ENCODE data around the gene YTHDF1. TPM values are rescaled to one million over a fixed set of nuclear protein-coding genes. Genes with fewer than 3 reads are reported as not detected.
"Not testable (repeated sequence)": the region's sequence is repeated elsewhere in the genome, so short reads cannot be mapped to it uniquely, and the experiment has no call there.

Gene YTHDF1
- total RNA-seq, 2 experiments from 2014 or later, result 42.6 to 43.9 TPM

DNA sequence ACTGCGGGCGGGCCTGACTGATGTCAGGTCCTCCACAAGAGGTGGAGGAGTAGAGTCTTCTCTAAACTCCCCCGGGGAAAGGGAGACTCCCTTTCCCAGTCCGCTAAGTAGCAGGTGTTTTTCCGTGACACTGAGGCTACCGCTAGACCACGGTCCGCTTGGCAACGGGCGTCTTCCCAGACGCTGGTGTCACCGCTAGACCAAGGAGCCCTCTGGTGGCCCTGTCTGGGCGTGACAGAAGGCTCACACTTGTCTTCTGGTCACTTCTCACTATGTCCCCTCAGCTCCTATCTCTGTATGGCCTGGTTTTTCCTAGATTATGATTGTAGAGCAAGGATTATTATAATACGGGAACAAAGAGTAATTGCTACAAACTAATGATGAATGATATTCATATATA is 35.4 kb upstream of the YTHDF1 start:
- POLR2A ChIA-PET, CTCF ChIA-PET: not testable (repeated sequence)

DNA sequence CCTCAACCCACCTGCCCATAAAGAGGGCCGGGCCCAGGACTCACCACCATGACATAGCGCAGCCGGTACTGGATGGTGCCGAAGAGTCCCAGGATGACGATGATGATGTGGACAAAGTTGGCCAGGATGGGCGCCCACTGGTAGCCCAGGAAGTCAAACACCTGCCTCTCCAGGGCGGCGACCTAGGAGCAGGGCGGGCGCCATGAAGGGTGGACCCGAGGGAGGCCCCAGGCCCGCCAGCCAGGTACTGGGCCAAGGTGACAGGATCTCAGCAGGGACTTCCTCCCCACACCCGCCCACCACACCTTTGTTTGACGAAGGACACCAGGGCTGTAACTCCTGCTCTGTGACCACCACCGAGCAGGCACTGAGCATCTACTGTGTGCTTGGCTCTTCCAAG is 34.0 kb upstream of the YTHDF1 start:
- ChIA-PET CTCF (no interaction called here), POLR2A (no interaction called here)

DNA sequence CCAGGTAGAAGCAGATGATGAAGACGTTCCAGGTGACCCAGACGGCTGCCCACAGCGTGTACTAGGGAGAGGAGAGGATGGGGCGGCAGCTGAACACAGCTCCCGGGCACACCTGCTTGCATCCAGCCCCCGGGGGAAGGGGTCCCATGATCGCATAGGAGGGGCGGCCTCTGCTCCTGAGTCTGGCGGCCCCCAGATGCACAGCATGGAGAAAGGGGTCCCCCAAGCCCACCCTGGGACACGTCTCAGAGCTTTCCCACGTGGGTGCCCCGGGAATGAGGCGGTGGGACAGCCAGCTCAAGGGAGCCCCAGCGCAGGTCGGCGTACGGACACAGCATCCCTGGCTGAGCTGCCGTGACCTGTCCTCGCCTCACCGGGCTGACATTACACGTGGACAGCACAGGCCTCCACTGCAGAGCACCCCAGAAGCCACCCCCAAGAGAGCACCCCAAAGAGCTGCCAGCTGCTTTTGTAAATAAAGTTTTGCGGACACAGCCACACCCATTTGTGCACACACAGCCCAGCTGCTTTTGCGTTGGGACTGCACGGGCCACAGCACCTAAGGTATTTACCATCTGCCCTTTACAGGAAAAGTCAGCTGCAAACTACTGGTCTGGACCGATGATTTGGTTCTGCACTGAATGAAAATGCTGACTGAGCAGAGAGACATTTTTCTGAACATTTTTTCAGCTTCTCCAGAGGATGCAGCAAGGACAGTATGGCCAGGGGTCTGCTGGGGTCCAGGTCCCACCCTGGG is 33.1 kb upstream of the YTHDF1 start:
- POLR2A ChIA-PET, result no interaction called here

DNA sequence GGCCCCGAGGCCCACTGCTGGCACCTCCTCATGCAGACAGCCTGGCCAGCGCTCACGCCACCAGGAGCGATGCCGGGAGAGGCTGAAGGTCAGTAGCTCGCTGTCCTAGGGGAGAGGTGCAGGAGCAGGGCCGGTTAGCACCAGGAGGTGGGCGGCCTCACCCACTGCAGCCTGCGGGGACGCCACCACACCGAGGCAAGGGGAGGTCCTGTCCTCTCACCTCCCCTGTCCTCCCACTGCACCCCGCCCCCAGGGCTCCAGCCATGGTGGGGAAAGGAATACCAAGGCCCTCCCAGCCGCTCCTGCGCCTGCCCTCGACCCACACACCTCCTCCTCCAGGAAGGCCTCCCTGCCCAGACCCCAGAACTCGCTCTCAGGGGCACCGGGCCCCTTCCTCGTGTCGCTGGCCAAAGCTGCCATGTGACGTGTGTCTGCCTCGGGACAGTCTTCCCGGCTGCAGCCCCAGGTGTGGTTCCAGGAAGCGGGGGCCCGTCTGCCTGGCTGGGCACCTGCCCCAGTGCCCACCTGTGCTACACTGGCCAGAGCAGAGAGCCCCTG is 31.8 kb upstream of the YTHDF1 start:
- POLR2A ChIA-PET, result no interaction called here
- CTCF ChIA-PET, result no interaction called here

More for the DNA sequence above, 33.1 kb upstream of the YTHDF1 start:
- CTCF ChIA-PET, result no interaction called here

DNA sequence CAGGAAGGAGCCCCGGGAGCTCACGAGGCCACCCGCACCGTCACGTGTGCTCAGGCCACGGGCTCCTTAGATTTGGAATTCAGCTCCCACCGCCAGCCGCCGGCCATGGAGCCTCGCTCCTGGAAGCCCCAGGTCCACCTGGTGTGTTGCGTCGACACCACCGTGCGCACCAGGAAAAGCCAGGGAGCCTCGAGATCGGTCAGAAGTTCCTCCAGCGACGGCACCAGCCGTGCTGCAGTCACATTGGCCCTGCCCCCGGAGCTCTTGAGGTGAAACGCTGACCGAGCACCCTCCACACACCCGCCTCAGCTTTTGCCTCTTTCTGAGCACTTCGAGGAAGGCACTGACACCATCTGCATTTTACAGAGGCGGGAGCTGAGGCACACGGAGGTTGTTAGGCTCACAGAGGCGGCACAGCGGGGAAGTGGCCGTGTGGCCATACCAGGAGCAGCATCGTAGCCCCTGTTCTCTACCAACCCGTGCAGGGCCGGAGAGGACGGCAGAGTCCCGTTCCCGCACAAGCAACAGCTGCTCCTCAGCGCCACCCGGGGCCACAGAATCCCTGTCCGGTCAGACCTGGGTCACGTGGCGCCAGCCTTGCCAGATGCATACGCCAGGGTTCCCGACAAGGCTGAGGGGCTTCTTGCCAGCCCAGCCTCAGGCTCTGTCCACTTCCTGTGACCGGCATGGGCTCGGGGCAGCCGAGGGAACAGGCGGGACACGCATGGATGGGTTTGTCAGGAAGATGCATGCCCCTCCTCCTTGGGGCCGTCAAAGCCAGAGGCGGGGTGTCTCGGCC is 30.8 kb upstream of the YTHDF1 start:
- CTCF ChIA-PET, result interaction anchor here (0.7 to 1.6 kb wide), 3 partner anchors 16 to 252 kb away, joined by 3 to 5 read pairs (median 3); no protein-coding TSS in a partner anchor

DNA sequence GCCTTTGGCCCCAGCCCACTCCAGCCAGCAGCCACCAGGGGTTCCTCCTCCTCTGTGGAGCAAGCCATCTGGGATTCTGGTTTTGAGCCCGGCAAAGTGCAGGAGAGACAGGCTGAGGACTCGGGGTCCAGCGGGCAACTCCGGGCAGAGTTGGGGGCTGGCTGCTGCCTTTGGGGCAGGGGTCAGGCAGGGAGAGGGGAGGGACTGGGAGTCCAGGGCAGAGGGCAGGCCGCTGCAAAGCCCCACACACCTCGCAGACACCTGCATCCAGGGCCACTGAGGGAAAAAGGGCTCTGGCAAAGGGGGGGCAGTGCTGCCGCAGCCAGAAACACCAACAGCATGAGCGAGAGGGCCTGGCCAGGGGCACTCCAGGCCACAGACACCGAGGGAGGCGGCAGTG is 28.5 kb upstream of the YTHDF1 start:
- POLR2A ChIA-PET, result no interaction called here
- CTCF ChIA-PET, result interaction anchor here (1.7 kb wide), 1 partner anchor 21 kb away, joined by 5 read pairs; no protein-coding TSS in a partner anchor

More for the DNA sequence above, 30.8 kb upstream of the YTHDF1 start:
- POLR2A ChIA-PET, result no interaction called here

DNA sequence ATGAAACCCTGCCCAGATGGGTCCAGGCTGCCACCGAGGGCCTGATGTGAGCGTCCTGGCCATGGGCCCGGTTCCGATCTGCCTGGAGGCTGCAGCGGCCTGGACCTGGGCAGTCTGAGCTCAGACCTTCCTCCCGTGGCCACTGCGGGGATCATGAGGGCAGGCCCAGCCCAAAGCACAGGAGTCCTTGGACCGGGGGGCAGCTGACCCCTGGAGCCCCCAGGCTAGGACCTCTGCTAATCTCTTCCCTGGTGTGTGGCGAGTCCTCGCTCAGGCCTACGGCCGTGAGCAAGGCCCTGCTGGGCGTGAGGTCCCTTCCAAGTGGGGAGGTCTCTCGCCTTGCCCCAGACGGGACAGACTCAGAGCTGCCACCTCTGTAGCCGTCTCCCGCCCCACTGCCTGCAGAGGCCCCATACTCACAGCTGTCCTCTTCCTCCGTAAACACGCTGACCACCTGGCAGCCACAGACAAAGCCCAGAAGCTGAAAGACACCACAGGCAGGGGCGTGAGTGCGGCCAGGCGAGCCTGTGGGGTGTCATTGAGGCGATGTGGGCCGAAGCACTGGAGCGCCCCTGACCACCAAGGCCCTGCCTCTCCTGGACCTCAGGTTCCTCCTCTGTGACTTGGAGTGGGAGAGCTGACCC is 27.8 kb upstream of the YTHDF1 start:
- ChIA-PET POLR2A (no interaction called here), CTCF (interaction anchor here (1.7 kb wide), 1 partner anchor 20 kb away, joined by 5 read pairs; no protein-coding TSS in a partner anchor)

DNA sequence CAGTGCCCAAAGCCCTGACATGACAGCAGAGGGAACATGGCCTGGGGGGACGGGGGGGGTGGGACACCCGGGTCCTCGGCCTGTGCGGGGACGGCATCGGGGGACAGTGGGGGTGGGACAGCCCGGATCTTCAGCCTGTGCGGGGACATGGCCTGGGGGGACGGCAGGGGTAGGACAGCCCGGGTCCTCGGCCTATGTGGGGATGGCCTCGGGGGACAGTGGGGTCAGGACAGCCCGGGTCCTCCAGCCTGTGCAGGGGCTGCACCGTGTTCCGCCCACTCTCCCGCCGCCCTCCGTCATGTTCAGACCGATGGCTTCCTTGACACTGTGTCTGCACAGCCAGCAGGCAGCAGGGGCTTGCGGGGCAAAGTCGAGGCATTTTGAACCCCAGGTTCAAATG is 26.8 kb upstream of the YTHDF1 start:
- POLR2A ChIA-PET, result no interaction called here
- CTCF ChIA-PET, result interaction anchor here (1.7 kb wide), 1 partner anchor 19 kb away, joined by 5 read pairs; no protein-coding TSS in a partner anchor

DNA sequence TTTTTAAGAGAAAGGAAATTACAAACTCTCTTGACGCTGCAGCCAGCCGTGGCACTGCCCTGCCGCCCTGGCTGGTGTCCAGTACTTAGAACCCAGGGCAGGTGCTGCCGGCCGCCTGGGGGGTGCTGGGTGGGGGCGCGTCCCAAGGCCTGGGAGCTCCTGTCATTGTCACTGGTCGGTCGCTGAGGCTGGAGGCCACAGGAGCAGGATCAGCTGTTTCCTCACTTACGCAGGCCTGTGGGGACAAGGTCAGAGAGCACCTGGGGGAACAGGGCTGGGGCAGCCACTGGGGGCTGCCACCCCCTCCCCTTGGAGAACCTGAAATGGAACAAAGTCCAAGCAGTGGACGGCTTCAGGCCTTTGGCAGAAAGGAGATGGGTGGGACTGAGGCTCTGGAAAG is 25.3 kb upstream of the YTHDF1 start:
- CTCF ChIA-PET, result interaction anchor here (1.8 kb wide), 1 partner anchor 18 kb away, joined by 5 read pairs; no protein-coding TSS in a partner anchor
- POLR2A ChIA-PET, result no interaction called here

DNA sequence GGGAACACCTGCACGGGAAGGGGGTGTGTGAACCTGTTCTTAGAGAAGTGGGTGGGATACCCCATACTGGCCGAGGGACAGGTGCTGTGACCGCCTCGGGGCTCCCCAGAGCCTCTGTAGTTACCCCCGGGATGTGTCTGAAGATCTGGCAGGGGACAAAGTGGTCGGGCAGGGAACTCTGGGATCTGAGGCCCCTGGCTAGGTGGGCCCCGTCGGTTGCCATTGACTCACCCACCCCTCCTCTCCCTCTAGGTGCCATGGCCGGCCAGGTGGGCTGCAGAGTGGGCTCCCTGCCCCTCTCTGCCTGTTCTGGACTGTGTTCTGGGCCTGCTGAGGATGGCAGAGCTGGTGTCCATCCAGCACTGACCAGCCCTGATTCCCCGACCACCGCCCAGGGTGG is 24.1 kb upstream of the YTHDF1 start:
- POLR2A ChIA-PET, result no interaction called here

DNA sequence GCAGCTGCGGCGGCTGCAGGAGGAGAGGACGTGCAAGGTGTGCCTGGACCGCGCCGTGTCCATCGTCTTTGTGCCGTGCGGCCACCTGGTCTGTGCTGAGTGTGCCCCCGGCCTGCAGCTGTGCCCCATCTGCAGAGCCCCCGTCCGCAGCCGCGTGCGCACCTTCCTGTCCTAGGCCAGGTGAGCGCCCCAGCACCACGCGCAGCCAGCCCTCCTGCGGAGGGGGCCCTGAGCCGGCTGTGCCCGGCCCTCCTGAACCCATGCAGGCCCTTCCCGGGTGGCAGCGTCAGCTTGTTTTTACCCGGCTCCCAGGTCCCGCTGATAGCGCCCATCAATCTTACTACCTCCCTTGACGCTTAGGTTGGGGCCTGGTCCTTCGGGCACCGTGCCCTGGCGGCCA is 23.5 kb upstream of the YTHDF1 start:
- POLR2A ChIA-PET, result interaction anchor here (0.5 kb wide), 1 partner anchor 143 kb away, joined by 4 read pairs; no protein-coding TSS in a partner anchor
- CTCF ChIA-PET, result interaction anchor here (1.8 kb wide), 1 partner anchor 16 kb away, joined by 5 read pairs; no protein-coding TSS in a partner anchor

More for the DNA sequence above, 24.1 kb upstream of the YTHDF1 start:
- CTCF ChIA-PET, result interaction anchor here (1.8 kb wide), 1 partner anchor 17 kb away, joined by 5 read pairs; no protein-coding TSS in a partner anchor

DNA sequence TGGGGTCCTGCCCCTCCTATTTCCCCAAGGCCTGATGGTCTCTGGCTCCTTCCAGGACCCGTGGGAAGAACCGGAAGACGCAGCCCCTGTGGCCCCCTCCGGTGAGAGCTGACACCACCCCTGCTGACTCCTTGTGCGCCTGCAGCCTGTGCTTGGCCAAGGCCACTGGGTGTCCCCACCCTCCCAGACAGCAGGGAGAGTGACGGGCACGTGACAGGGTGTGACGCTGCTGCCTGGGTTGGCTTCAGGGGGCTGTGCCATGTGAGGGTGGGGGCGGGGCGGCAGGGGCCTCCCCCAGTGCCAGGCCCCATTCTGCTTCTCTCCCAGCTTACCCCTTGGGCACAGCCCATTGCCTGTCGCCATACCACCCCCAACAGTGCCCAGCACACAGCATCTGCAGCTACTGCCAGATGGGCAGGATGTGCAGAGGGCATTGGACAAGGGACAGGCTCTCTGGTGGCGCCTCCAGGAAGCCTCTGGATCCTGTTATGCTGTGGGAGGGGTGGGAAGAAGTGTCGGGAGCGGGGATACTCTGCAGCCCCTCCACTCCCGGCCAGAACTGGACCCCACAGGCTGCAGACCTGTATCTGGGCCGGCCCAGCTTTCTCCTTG is 22.7 kb upstream of the YTHDF1 start:
- CTCF ChIA-PET, result no interaction called here
- POLR2A ChIA-PET, result no interaction called here

DNA sequence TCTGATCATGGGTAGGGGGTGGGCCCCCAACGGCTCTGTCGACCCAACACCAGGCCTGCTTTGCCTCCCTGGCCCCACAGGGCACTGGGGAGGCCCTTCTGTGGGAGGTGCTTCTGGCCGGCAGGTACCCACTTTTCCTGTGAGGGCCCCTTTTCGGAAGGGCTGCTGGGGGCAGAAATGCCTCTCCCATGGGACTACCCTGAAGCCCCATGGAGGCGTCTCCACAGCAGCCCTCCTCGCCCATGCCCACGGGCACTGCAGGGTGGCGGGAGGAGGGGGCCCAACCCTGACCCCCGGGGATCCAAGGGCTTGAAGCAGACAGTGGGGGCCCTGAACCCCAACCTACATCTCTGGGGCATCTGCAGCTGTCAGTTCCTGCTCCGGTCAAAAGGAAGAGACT is 22.1 kb upstream of the YTHDF1 start:
- CTCF ChIA-PET, result no interaction called here
- POLR2A ChIA-PET, result no interaction called here

DNA sequence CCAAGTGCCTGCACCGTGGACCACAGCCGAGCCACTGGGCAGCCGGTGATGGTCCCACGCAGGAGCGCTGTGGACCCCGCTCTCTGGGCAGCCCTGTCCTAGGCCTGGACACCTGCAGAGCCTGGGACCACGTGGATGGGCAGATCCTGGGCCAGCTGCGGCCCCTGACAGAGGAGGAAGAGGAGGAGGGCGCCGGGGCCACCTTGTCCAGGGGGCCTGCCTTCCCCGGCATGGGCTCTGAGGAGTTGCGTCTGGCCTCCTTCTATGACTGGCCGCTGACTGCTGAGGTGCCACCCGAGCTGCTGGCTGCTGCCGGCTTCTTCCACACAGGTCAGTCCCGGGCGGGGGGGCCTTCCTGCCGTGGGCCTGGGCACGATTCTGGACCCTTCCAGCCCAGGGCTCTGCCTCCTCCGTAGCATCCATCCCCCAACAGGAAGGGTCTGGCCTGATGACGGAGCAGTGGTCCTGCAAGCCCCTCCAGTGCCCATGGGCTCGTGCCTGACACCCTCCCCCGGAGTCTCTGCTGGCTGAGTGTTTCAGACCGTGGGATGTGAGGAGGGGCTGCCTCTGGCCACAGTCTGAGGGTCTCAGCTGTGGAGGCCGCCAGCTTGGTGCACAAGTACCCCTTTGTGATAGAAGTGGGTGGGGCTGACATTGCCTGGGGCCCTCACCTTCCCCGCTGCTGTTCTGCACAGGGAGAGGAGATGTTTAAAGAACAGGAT is 20.3 kb upstream of the YTHDF1 start:
- ChIA-PET POLR2A (no interaction called here), CTCF (interaction anchor here (0.7 to 3.9 kb wide), 2 partner anchors 12 to 57 kb away, joined by 3 to 26 read pairs; no protein-coding TSS in a partner anchor)

DNA sequence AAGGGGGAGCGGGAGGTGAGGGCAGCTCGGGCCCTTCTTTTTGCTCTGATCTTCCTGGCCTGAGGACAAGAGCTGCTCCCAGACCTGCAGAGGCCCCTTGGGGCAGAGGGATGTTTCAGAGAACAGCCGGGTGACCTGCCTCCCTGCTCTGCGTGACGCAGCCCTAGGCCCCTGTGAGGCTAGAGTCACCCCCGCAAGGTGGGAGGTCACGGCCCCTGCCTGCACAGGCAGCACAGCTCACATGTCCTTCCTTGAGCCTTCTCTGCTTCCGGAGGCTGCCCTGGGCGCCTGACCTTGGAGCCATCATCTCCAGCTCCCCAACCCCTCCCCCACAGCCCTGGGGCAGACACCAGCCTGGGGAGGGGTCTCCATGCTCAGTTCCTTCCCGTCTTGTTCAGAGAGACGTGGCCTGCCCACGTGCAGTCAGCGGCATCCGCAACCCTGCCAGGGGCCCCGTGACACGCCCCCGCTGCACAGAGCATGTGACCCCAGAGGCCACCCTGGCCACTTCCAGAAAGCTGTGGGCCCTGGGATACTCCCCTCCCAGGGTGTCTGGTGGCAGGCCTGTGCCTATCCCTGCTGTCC is 19.6 kb upstream of the YTHDF1 start, which contains the start of gene BIRC7:
BIRC7 (plus strand) TSS at position 507 of the 585 bp plus-strand sequence. CDS start 192 bp downstream, outside the sequence.
- ChIA-PET CTCF (interaction anchor here (0.7 to 3.9 kb wide), 2 partner anchors 12 to 56 kb away, joined by 3 to 26 read pairs; no protein-coding TSS in a partner anchor), POLR2A (no interaction called here)

DNA sequence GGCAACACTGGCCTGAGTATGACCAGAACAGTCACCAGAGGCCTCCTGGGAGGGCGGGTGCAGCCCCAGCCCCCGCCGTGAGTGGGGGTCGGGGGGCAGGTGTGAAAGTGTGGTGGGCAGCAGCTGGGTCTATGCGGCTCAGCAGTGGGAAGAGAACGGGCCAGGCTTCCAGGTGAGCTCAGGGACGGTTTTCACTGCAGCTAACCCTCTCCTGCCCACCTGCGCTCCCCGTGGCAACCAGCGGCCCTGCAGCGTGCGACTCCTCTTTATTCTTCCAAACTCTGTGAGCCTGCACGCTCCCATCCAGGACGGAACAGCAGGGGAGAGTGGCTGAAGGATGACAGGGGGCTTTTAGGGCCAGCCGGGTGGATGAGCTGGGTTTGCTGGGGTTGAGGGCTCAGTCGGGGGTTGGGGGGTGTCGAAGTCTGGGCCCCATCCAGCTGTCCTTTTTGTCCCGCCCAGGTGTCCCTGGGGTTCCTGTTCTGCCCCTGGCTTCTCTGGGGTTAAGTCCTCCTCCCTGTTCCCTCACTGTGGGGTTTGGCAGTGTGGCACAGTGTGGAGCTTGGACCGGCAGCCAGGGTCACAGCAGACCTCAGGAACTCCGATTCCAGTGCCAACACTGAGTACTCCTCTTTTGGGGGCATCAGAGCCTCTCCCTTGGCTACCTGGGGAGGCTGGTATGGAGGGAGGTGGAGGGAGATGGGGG is 18.9 kb upstream of the YTHDF1 start:
- POLR2A ChIA-PET, result no interaction called here
- CTCF ChIA-PET, result interaction anchor here (1.0 to 3.9 kb wide), 2 partner anchors 10 to 11 kb away, joined by 3 to 26 read pairs; no protein-coding TSS in a partner anchor

DNA sequence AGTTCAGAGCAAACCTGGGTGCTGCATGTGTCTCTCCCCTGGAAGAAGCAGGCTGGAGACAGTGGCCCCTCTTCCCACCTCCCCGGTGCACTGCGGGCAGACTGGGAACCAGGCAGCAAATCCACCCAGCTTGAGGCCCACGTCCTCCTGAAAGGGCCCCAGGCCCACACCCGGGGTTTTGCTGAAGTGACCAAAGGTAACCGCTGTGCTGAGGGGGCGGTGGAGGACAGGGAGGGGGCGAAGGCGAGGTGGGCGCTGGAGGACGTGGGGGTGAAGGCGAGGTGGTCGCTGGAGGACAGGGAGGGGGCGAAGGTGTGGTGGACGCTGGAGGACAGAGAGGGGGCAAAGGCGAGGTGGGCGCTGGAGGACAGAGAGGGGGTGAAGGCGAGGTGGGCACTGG is 18.0 kb upstream of the YTHDF1 start:
- CTCF ChIA-PET, result interaction anchor here (3.9 kb wide), 1 partner anchor 10 kb away, joined by 26 read pairs; no protein-coding TSS in a partner anchor
- POLR2A ChIA-PET, result no interaction called here

DNA sequence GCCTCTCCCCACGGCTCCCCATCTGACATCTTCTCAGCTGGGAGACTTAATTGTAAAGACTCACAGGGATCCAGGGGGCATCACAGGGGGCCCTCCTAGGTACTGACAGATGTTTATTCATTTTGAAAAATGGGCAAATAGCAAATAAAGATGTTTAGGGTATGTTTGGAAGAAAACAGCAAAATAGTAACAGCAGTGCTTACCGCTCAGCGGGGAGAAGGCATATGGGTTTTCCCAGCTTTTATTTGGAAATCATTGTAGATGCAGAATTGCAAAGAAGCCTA is 17.1 kb upstream of the YTHDF1 start:
- CTCF ChIA-PET, result interaction anchor here (3.9 kb wide), 1 partner anchor 9 kb away, joined by 26 read pairs; no protein-coding TSS in a partner anchor
- POLR2A ChIA-PET, result no interaction called here

Data from activated CD8-positive, alpha-beta memory T cell treated with anti-CD3 and anti-CD28 coated beads for 36 hours (primary cell).